ENCODE measurements around the gene TANK. TPM values are rescaled to one million over a fixed set of nuclear protein-coding genes. Genes with fewer than 3 reads are reported as not detected.

Gene TANK
- total and polyA plus RNA-seq, 2 experiments from 2014 or later = 37.6 to 54.7 TPM

DNA sequence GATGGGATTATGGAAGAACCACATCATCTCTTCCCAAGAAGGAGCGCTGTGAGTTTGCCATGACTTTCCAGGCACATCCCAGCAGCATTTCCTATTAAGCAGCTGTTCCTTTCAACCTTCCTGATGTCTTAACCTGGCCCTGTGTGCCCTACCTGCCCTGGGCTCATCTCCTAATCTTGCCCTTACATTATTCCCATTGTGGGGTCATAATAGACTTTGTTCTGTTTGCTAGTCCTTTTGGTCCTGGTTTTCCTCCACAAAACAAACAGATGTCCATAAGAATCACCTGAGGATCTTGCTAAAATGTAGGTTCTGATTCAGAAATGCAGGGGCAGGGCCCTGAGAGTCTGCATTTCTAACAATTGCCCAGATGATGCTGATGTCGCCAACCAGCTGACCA lies 38.6 kb upstream of the TANK start:
- Histone ChIP-seq H3K36me3 (replicated peaks; ENCODE audit: insufficient read depth, low read depth) (no peaks in the 10 kb centered on the region), H3K4me1 (ENCODE audit: insufficient read depth) (peaks cover 26% of the 10 kb centered on the region), H4K20me1 (ENCODE audit: insufficient read depth, poor library complexity, severe bottlenecking) (no peaks in the 10 kb centered on the region), H3K27ac (no peak overlapping the region), H3K4me2 (no peak overlapping the region), H2AFZ (no peak overlapping the region), H3K9me3 (ENCODE audit: low read depth) (no peaks in the 10 kb centered on the region), H3K9me2 (replicated peaks; ENCODE audit: insufficient read depth) (no peaks in the 10 kb centered on the region), H3K79me2 (no peaks in the 10 kb centered on the region), H3K4me3 (no peak overlapping the region), H3K27me3 (no peaks in the 10 kb centered on the region)
- WGBS (ENCODE audit: low lambda C conversion rate, missing lambda C conversion rate) = 94% methylated on average over 2 of the region's 2 CpGs
- no peak for DNase-seq (ENCODE audit: low spot score)
- TF ChIP-seq EZH2phosphoT487 (IDR thresholded peaks at IDR 0.05; ENCODE audit: low read depth, severe bottlenecking, unreplicated experiment) = no peak
- TF ChIP-seq CTCF (IDR thresholded peaks at IDR 0.05; ENCODE audit: poor library complexity) = no peak
- TF ChIP-seq EZH2 (IDR thresholded peaks at IDR 0.05; ENCODE audit: borderline replicate concordance) = no peak

- H4K20me1 ChIP-seq (ENCODE audit: insufficient read depth, poor library complexity, severe bottlenecking) = no peaks in the 10 kb centered on the region
- H3K27me3 ChIP-seq = no peaks in the 10 kb centered on the region
- H3K27ac ChIP-seq = peak overlapping the region; percentile 81
- H3K9me3 ChIP-seq (ENCODE audit: low read depth) = no peaks in the 10 kb centered on the region
- H3K4me2 ChIP-seq = peak overlapping the region; percentile 35
- H3K4me3 ChIP-seq = no peak overlapping the region
- peak overlapping the region; percentile 42 for H2AFZ ChIP-seq
- H3K9me2 ChIP-seq (replicated peaks; ENCODE audit: insufficient read depth) = no peaks in the 10 kb centered on the region
- WGBS (ENCODE audit: low lambda C conversion rate, missing lambda C conversion rate) = 53% methylated on average over 3 of the region's 3 CpGs
- H3K4me1 ChIP-seq (ENCODE audit: insufficient read depth) = peaks cover 26% of the 10 kb centered on the region
- H3K79me2 ChIP-seq = no peaks in the 10 kb centered on the region
- TF ChIP-seq EZH2 (IDR thresholded peaks at IDR 0.05; ENCODE audit: borderline replicate concordance) (no peak), EZH2phosphoT487 (IDR thresholded peaks at IDR 0.05; ENCODE audit: low read depth, severe bottlenecking, unreplicated experiment) (no peak), CTCF (IDR thresholded peaks at IDR 0.05; ENCODE audit: poor library complexity) (no peak)
- peak; percentile 78 for DNase-seq (ENCODE audit: low spot score)
- H3K36me3 ChIP-seq (replicated peaks; ENCODE audit: insufficient read depth, low read depth) = no peaks in the 10 kb centered on the region
These were observed 37.3 kb upstream of the TANK start for GRCh38 chr2:161122772-161123530.

DNA sequence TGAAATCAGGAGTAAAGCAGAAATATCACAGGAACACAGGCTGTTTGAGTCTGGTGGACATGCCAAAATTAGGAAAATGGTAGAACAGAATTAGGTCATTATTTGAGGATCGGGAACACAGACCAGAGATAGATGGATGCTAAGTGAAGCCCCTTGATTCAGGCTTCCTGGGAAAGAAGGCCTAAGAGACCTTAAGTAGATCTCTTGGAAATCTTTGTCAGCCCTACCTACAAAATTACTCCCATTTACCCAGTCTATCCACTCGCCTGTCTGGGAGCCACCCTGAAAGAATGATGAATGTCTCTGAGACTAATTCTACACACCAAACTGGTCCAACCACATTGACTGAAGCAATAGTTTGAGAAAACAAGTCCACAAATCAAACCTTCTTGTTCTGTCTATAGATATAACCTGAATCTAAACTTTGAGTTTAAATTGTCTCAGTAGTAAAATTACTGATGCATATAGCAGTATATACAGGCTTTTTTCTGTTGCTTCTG lies 36.6 kb upstream of the TANK start:
- no peak overlapping the region for H3K4me3 ChIP-seq
- no peaks in the 10 kb centered on the region for H3K9me3 ChIP-seq (ENCODE audit: low read depth)
- DNase-seq (ENCODE audit: low spot score) = no peak
- peaks cover 26% of the 10 kb centered on the region for H3K4me1 ChIP-seq (ENCODE audit: insufficient read depth)
- H3K36me3 ChIP-seq (replicated peaks; ENCODE audit: insufficient read depth, low read depth) = no peaks in the 10 kb centered on the region
- H3K79me2 ChIP-seq = no peaks in the 10 kb centered on the region
- H3K27me3 ChIP-seq = no peaks in the 10 kb centered on the region
- H2AFZ ChIP-seq = no peak overlapping the region
- 72% methylated on average over 2 of the region's 2 CpGs for WGBS (ENCODE audit: low lambda C conversion rate, missing lambda C conversion rate)
- H3K27ac ChIP-seq = peak overlapping the region; percentile 81
- TF ChIP-seq EZH2 (IDR thresholded peaks at IDR 0.05; ENCODE audit: borderline replicate concordance) = no peak
- H3K4me2 ChIP-seq = peak overlapping the region; percentile 27
- H3K9me2 ChIP-seq (replicated peaks; ENCODE audit: insufficient read depth) = no peaks in the 10 kb centered on the region
- no peaks in the 10 kb centered on the region for H4K20me1 ChIP-seq (ENCODE audit: insufficient read depth, poor library complexity, severe bottlenecking)

DNA sequence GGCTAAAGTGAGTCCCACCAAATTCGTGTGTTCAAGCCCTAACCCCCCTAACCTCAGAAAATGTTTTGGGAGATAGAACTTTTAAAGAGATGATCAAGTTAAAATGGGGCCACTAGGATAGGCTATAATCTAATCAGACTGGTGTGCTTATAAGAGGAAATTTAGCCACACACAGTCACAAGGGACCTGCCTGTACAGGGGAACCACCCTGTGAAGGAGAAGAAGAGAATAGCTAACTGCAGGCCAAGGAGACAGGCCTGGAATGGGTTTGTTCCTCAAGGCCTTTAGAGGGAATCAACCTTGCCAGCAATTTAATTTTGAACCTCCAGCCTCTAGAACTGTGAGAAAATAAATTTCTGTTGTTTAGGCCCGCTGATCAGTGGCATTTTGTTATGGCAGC lies 36.0 kb upstream of the TANK start:
- no peak for TF ChIP-seq EZH2 (IDR thresholded peaks at IDR 0.05; ENCODE audit: borderline replicate concordance)
- no peak for TF ChIP-seq CTCF (IDR thresholded peaks at IDR 0.05; ENCODE audit: poor library complexity)
- TF ChIP-seq EZH2phosphoT487 (IDR thresholded peaks at IDR 0.05; ENCODE audit: low read depth, severe bottlenecking, unreplicated experiment) = no peak
- Histone ChIP-seq H3K4me2 (no peak overlapping the region), H3K9me2 (replicated peaks; ENCODE audit: insufficient read depth) (no peaks in the 10 kb centered on the region), H3K9me3 (ENCODE audit: low read depth) (no peaks in the 10 kb centered on the region), H3K79me2 (no peaks in the 10 kb centered on the region), H3K27ac (peak overlapping the region; percentile 81), H4K20me1 (ENCODE audit: insufficient read depth, poor library complexity, severe bottlenecking) (no peaks in the 10 kb centered on the region), H2AFZ (no peak overlapping the region), H3K27me3 (no peaks in the 10 kb centered on the region), H3K4me3 (no peak overlapping the region), H3K36me3 (replicated peaks; ENCODE audit: insufficient read depth, low read depth) (no peaks in the 10 kb centered on the region), H3K4me1 (ENCODE audit: insufficient read depth) (peaks cover 26% of the 10 kb centered on the region)
- WGBS (ENCODE audit: low lambda C conversion rate, missing lambda C conversion rate) = 67% methylated on average over 2 of the region's 2 CpGs
- no peak for DNase-seq (ENCODE audit: low spot score)
